Subcutaneous adipose tissue (tissue), 4 donors: Measurements from ENCODE around the gene FABP2. TPM values are rescaled to one million over a fixed set of nuclear protein-coding genes. Genes with fewer than 3 reads are reported as not detected.

ENCODE experiments used
- total RNA-seq, 4 donors: library from RNA; depleted of rRNA; stranded (reverse); fragments of >200 nt; gene quantifications; one replicate each; pipeline ENCODE4 v1.1.0, GENCODE V29; 2016
- TF ChIP-seq, protein P1 (sequence below): fragments of 450-650 bp; IDR thresholded peaks from one replicate; pipeline ENCODE4 v1.5.1; 2016; ENCODE audit warnings: low read depth, mild to moderate bottlenecking, control low read depth, antibody characterized with exemption, moderate library complexity

Gene FABP2
- total RNA-seq: not detected

DNA sequence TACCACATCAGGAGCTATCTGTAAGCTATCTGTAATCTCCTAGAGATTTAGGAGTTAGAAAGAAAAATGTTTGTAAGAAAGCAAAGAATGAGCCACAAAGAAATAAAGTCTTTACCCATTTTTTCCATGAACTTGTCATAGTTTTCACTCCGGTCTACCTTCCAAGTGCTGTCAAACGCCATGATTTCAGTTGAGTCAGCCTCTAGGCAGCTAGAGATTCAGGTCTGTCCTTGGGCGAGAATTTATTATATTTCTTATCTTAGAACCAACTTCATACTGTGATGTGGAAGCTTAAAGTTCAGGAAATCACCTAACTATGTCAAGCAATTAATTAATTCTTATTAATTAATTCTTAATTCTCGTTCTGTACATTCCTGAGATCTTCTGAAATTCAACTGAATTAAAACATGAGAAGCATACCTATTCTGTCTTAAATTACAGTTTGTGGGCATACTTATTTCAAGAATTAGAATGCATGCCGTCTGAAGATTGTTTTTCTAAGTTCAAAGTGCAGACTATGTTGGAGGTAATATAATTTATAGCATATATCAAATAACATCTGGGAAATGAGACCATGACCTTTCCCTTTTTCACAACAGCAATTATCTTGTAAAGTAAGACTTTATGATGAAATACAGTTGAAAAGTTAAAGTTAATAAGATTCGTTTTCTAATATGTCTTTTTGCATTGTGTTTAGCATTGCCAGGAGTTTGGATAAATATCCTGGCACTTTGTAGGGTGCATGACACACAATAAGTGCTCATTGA is at the start of gene FABP2:
FABP2 (minus strand) TSS at position 218 of the 767 bp plus-strand sequence; CDS start at position 182, 36 bp downstream.
- TF ChIP-seq, protein P1, sequence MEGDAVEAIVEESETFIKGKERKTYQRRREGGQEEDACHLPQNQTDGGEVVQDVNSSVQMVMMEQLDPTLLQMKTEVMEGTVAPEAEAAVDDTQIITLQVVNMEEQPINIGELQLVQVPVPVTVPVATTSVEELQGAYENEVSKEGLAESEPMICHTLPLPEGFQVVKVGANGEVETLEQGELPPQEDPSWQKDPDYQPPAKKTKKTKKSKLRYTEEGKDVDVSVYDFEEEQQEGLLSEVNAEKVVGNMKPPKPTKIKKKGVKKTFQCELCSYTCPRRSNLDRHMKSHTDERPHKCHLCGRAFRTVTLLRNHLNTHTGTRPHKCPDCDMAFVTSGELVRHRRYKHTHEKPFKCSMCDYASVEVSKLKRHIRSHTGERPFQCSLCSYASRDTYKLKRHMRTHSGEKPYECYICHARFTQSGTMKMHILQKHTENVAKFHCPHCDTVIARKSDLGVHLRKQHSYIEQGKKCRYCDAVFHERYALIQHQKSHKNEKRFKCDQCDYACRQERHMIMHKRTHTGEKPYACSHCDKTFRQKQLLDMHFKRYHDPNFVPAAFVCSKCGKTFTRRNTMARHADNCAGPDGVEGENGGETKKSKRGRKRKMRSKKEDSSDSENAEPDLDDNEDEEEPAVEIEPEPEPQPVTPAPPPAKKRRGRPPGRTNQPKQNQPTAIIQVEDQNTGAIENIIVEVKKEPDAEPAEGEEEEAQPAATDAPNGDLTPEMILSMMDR: no peak

DNA sequence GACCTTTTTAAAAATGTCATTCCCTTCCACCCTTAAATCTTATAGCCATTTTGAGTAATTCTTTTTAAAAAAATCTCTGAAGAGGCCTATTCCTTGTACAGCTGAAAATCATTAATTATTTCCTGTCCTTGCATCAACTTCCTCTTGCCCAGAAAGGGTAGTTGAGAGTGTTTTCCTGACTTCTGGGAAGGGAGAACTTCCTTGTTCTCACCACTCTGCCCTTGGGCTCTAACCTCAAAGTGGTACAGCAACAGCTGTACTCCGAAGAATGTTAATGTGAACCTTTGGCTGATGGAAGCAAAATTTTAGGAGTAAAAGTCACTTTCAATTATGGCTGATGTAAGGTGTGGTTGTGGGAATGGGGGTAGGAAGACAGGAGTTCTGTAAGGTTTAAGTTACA is 15.1 kb upstream of the FABP2 start:
- TF ChIP-seq, protein P1: no peak

- TF ChIP-seq, protein P1: no peak
Measured at GRCh38 chr4:119329835-119330620, 8.1 kb upstream of the FABP2 start.

DNA sequence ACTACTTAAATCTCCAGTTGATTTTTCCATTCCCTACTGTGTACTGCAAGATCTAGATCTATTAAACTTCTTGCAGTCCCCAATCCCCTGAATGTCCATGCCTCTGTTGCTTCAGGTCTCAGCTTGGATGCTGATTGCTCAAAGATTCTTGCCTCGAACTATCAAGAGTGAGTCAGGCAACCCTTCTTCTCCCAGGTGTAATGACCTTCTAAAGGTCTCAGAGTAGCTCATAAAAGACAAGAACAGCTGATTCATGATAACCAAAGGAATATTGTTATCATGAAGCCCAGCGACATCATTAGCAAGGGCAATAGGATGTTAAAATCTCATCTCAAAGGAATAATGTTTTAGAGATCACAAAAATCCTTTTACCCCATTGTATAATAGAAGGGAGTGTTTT is 6.8 kb upstream of the FABP2 start:
- TF ChIP-seq, protein P1: no peak

DNA sequence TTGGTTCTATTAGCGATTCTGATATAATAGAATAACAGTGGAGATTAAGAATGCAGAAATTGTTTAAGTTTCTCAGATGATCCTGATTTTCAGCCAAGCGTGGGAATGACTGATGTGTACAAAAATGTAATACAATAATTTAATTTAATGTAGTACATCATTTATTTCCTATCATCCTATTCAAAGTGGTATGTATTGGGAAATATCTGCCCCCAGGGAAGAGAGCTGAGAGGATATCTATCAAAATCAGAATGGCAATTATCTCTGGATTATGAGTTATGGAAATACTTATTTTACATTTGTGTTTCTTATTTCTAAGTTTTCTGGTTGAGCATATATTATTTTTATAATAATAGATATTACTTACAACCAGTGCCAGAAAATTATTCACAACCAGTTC is 3.9 kb downstream of the FABP2 start:
- TF ChIP-seq, protein P1: no peak

GRCh38 chr4:119315036-119315435 is 6.9 kb downstream of the FABP2 start:
- TF ChIP-seq, protein P1: no peak

- TF ChIP-seq, protein P1: no peak
Measured at GRCh38 chr4:119314356-119314755, 7.6 kb downstream of the FABP2 start.
